Amniotic stem cell (primary cell): ENCODE measurements around the gene HIC2.
"Not testable (repeated sequence)": the region's sequence is repeated elsewhere in the genome, so short reads cannot be mapped to it uniquely, and the experiment has no call there.

Experiments used
- DNase-seq: peaks from one replicate; lab custom pipeline; 2025; lab: John Stamatoyannopoulos, UW

Gene HIC2

GRCh38 chr22:21417227-21417746 is at the start of gene HIC2:
Gene HIC2 (plus strand): TSS chr22:21417371. CDS start chr22:21442832, 25,461 bp downstream.
- not testable (repeated sequence) for DNase-seq

GRCh38 chr22:21368603-21369310 is 48.4 kb upstream of the HIC2 start:
- not testable (repeated sequence) for DNase-seq

- not testable (repeated sequence) for DNase-seq
Observed at GRCh38 chr22:21375880-21376279, 41.3 kb upstream of the HIC2 start.

GRCh38 chr22:21383701-21384467 is 33.3 kb upstream of the HIC2 start, which contains the start of gene RIMBP3B:
Gene RIMBP3B (plus strand): TSS chr22:21383751. CDS start chr22:21383859, 108 bp downstream.
- DNase-seq, result not testable (repeated sequence)

- not testable (repeated sequence) for DNase-seq
Observed at GRCh38 chr22:21384468-21385357, 32.5 kb upstream of the HIC2 start.

- not testable (repeated sequence) for DNase-seq
Observed at GRCh38 chr22:21389480-21389879, 27.7 kb upstream of the HIC2 start.

- DNase-seq, result not testable (repeated sequence)
Observed at GRCh38 chr22:21390013-21390412, 27.2 kb upstream of the HIC2 start.

- not testable (repeated sequence) for DNase-seq
Observed at GRCh38 chr22:21394613-21395012, 22.6 kb upstream of the HIC2 start.

- not testable (repeated sequence) for DNase-seq
Observed at GRCh38 chr22:21401197-21401969, 15.8 kb upstream of the HIC2 start.

GRCh38 chr22:21402763-21403314 is 14.3 kb upstream of the HIC2 start:
- not testable (repeated sequence) for DNase-seq

- DNase-seq, result not testable (repeated sequence)
Observed at GRCh38 chr22:21407139-21407538, 10.0 kb upstream of the HIC2 start.

GRCh38 chr22:21407792-21408191 is 9.4 kb upstream of the HIC2 start:
- not testable (repeated sequence) for DNase-seq

- not testable (repeated sequence) for DNase-seq
Observed at GRCh38 chr22:21416375-21416774, 796 bp upstream of the HIC2 start.

GRCh38 chr22:21417853-21418252 is 682 bp downstream of the HIC2 start:
- DNase-seq, result not testable (repeated sequence)

- DNase-seq, result not testable (repeated sequence)
Observed at GRCh38 chr22:21418974-21419638, 1.9 kb downstream of the HIC2 start.

- not testable (repeated sequence) for DNase-seq
Observed at GRCh38 chr22:21420180-21420763, 3.1 kb downstream of the HIC2 start.

GRCh38 chr22:21424084-21424709 is 7.0 kb downstream of the HIC2 start:
- not testable (repeated sequence) for DNase-seq

- DNase-seq, result not testable (repeated sequence)
Observed at GRCh38 chr22:21434378-21435233, 17.4 kb downstream of the HIC2 start.
